Measurements from ENCODE around the gene PF4V1.

Gene PF4V1

DNA sequence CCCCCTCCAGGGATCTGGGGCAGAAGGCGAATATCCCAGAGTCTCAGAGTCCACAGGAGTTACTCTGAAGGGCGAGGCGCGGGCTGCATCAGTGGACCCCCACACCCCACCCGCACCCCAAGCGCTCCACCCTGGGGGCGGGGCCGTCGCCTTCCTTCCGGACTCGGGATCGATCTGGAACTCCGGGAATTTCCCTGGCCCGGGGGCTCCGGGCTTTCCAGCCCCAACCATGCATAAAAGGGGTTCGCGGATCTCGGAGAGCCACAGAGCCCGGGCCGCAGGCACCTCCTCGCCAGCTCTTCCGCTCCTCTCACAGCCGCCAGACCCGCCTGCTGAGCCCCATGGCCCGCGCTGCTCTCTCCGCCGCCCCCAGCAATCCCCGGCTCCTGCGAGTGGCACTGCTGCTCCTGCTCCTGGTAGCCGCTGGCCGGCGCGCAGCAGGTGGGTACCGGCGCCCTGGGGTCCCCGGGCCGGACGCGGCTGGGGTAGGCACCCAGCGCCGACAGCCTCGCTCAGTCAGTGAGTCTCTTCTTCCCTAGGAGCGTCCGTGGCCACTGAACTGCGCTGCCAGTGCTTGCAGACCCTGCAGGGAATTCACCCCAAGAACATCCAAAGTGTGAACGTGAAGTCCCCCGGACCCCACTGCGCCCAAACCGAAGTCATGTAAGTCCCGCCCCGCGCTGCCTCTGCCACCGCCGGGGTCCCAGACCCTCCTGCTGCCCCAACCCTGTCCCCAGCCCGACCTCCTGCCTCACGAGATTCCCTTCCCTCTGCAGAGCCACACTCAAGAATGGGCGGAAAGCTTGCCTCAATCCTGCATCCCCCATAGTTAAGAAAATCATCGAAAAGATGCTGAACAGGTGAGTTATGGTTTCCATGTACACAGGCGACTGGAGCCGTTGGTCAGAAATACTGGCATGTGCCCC is 16.3 kb downstream of the PF4V1 start, which contains the start of gene CXCL1:
TSS of gene CXCL1 (plus strand) at position 264 of the 926 bp plus-strand sequence. CDS start at position 342, 78 bp downstream.
- TF ChIP-seq, protein P1, sequence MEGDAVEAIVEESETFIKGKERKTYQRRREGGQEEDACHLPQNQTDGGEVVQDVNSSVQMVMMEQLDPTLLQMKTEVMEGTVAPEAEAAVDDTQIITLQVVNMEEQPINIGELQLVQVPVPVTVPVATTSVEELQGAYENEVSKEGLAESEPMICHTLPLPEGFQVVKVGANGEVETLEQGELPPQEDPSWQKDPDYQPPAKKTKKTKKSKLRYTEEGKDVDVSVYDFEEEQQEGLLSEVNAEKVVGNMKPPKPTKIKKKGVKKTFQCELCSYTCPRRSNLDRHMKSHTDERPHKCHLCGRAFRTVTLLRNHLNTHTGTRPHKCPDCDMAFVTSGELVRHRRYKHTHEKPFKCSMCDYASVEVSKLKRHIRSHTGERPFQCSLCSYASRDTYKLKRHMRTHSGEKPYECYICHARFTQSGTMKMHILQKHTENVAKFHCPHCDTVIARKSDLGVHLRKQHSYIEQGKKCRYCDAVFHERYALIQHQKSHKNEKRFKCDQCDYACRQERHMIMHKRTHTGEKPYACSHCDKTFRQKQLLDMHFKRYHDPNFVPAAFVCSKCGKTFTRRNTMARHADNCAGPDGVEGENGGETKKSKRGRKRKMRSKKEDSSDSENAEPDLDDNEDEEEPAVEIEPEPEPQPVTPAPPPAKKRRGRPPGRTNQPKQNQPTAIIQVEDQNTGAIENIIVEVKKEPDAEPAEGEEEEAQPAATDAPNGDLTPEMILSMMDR (conservative IDR thresholded peaks at IDR 0.05), result no peak
- no peak for TF ChIP-seq ZFX (IDR thresholded peaks at IDR 0.05)
- H3K27ac ChIP-seq, result no peak within 1 kb of the TSS

DNA sequence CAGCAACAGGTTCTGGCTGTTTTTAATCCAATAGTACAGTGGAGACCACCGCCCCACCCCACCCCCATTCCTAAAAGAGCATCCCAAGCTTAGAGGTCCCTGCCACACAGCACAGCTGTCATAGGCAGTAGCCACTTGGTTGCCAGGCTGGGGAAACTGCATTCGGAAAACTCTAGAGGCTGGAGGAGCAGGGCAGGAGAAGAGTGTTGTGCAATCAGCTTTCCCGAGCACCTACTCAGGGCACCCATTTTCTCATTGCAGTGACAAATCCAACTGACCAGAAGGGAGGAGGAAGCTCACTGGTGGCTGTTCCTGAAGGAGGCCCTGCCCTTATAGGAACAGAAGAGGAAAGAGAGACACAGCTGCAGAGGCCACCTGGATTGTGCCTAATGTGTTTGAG is 17.2 kb downstream of the PF4V1 start:
- TF ChIP-seq ZFX (IDR thresholded peaks at IDR 0.05), result no peak
- TF ChIP-seq, protein P1 (conservative IDR thresholded peaks at IDR 0.05), result no peak
- H3K27ac ChIP-seq, result no peak overlapping the region

DNA sequence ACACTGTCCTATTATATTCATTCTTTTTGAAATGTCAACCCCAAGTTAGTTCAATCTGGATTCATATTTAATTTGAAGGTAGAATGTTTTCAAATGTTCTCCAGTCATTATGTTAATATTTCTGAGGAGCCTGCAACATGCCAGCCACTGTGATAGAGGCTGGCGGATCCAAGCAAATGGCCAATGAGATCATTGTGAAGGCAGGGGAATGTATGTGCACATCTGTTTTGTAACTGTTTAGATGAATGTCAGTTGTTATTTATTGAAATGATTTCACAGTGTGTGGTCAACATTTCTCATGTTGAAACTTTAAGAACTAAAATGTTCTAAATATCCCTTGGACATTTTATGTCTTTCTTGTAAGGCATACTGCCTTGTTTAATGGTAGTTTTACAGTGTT is 17.7 kb downstream of the PF4V1 start:
- TF ChIP-seq, protein P1 (conservative IDR thresholded peaks at IDR 0.05), result no peak
- TF ChIP-seq ZFX (IDR thresholded peaks at IDR 0.05), result no peak

DNA sequence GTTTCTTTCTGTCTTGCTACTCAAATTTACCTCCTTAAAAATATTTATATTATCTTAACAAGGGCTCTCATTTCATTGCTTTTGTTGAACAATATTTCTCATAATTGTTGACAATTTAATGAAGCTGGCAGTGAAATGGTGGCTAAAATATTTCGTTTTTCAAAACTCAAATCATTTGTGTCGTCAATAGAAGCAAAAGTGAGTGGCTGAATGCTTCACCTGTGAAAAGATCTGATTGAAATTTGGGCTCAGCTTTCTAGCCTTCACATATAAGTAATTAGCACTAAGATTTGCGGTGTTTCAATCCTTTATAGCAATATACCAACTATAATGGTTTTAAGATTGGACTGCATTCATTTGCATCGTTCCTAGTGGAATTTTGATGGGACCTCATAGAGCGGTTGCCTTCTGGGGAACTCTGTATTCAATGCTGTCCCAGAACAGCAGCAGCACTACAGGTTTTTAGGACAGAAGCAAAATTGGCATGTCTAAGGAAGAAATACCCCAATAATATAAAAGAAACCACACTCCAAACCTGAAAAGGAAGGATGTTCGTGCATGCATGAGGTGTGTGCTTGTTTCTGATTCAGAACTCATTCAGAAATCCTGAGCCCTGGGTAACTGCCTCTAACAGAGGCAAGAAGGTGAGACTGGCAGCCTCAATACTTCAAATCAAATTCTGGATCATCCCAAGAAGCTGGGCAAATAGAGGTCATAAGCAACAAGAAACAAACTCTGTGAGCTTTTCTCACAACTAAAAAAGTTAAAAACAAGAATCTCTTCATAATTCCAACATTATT is 18.6 kb downstream of the PF4V1 start:
- no peak for TF ChIP-seq ZFX (IDR thresholded peaks at IDR 0.05)
- TF ChIP-seq, protein P1 (conservative IDR thresholded peaks at IDR 0.05), result no peak
- H3K27ac ChIP-seq, result no peak overlapping the region

More for the DNA sequence above, 17.7 kb downstream of the PF4V1 start:
- H3K27ac ChIP-seq, result no peak overlapping the region

DNA sequence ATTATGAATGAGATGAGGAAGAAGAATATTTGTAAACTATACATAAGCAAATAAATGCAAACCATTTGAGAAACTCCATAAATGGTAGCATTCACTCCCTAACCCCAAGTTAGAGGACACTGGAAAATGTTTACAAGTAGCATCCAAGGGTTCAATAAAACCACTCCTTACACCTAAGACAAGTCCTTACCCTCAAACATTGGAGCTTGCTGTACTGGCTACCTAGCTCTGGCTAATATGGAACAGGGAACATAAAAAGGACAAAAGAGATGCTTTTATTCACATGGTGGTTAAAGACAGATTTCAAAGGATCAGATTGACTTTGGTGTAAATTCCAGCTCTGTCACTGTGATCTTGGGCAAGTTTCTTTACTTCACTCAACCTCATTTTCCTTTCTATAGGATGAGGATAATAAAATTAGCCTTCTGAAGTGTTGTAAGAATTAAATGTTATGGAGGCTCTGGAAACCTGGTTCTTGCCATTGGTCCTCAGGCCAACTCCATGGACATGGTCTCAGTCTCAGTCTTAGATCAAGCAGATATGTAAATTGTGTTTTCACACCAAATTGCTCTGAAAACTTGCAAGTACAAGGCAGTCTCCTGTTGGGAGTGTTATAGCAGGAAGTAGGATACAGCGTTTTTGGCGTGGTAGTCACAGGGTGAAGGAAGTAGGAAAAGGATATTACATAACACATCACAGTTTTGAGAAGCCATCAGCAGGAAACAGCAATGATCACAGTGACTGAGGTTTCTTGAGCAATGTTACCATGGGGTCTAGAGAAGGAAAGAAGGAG is 19.4 kb downstream of the PF4V1 start:
- no peak overlapping the region for H3K27ac ChIP-seq
- TF ChIP-seq, protein P1 (conservative IDR thresholded peaks at IDR 0.05), result no peak
- no peak for TF ChIP-seq ZFX (IDR thresholded peaks at IDR 0.05)

DNA sequence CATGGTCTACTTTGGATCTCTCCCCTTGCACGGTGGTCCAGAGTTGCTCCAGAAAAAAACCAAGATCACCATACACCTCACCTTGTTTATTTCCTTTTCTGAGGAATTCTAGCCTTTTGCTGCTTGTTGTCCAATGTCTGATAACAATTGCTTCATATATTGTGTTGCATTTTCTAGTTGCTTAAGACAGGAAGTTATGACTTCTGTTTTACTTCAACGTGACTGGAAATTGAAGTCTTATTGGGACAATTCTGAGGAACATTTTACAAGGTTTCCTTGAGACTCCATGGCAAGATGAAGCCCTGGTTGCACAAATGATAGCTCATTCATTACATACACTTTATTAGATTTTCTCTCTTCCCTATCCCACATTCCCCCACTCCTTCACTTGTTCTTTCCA is 21.3 kb downstream of the PF4V1 start:
- no peak for TF ChIP-seq ZFX (IDR thresholded peaks at IDR 0.05)
- TF ChIP-seq, protein P1 (conservative IDR thresholded peaks at IDR 0.05), result no peak
- no peak overlapping the region for H3K27ac ChIP-seq

Data from C4-2B (cell line).